MG63 (cell line): ENCODE results near the gene CLCA2. TPM values are rescaled to one million over a fixed set of nuclear protein-coding genes. Genes with fewer than 3 reads are reported as not detected.
A peak's percentile ranks its signal among the peaks of the same experiment; 100 is the strongest.
"Not testable (repeated sequence)": the region's sequence is repeated elsewhere in the genome, so short reads cannot be mapped to it uniquely, and the experiment has no call there.

ENCODE experiments used
- DNase-seq: peaks from one replicate; pipeline ENCODE4 v3.0.0-alpha.2; 2020
- H3K27me3 ChIP-seq: fragments of 250-450 bp; sonication (Bioruptor Pico); 2 replicates; pipeline ENCODE4 v1.5.1; 2020; ENCODE audit warnings: mild to moderate bottlenecking, moderate library complexity
- H3K36me3 ChIP-seq: fragments of 250-450 bp; sonication (Bioruptor Pico); 2 replicates; pipeline ENCODE4 v1.5.1; 2020; ENCODE audit warnings: mild to moderate bottlenecking, moderate library complexity
- H3K4me3 ChIP-seq: fragments of 250-450 bp; sonication (Bioruptor Pico); 2 replicates; pipeline ENCODE4 v1.5.1; 2020; ENCODE audit warnings: mild to moderate bottlenecking, moderate library complexity
- H3K9me3 ChIP-seq: fragments of 250-450 bp; sonication (Bioruptor Pico); 2 replicates; pipeline ENCODE4 v1.5.1; 2020; ENCODE audit warnings: mild to moderate bottlenecking, moderate library complexity
- total RNA-seq: library from RNA; depleted of rRNA; stranded (reverse); fragments of >200 nt; shearing (Covaris generic); gene quantifications from 2 replicates; pipeline ENCODE4 v1.2.3, GENCODE V29; 2014; ENCODE audit warnings: low replicate concordance; rRNA removed

Gene CLCA2
- total RNA-seq, 1 experiment from 2014 or later, result 0.20 TPM

- H3K36me3 ChIP-seq, result no peaks in the 10 kb centered on the region
- H3K9me3 ChIP-seq, result no peaks in the 10 kb centered on the region
- DNase-seq, result no peak
- H3K4me3 ChIP-seq, result no peak overlapping the region
- H3K27me3 ChIP-seq, result no peaks in the 10 kb centered on the region
Measured at GRCh38 chr1:86489242-86489878, 65.4 kb downstream of the CLCA2 start.

GRCh38 chr1:86491171-86491950, 67.4 kb downstream of the CLCA2 start:
- DNase-seq, result no peak
- Histone ChIP-seq H3K27me3 (no peaks in the 10 kb centered on the region), H3K4me3 (no peak overlapping the region), H3K36me3 (no peaks in the 10 kb centered on the region), H3K9me3 (no peaks in the 10 kb centered on the region)

GRCh38 chr1:86498281-86498680, 74.3 kb downstream of the CLCA2 start:
- H3K36me3 ChIP-seq, result no peaks in the 10 kb centered on the region
- no peak overlapping the region for H3K4me3 ChIP-seq
- no peaks in the 10 kb centered on the region for H3K9me3 ChIP-seq
- DNase-seq, result no peak
- no peaks in the 10 kb centered on the region for H3K27me3 ChIP-seq

- Histone ChIP-seq H3K27me3 (no peaks in the 10 kb centered on the region), H3K4me3 (no peak overlapping the region), H3K36me3 (no peaks in the 10 kb centered on the region), H3K9me3 (no peaks in the 10 kb centered on the region)
- DNase-seq, result no peak
Measured at GRCh38 chr1:86499987-86500593, 76.1 kb downstream of the CLCA2 start.

- Histone ChIP-seq H3K36me3 (no peaks in the 10 kb centered on the region), H3K27me3 (no peaks in the 10 kb centered on the region), H3K4me3 (no peak overlapping the region), H3K9me3 (no peaks in the 10 kb centered on the region)
- no peak for DNase-seq
Measured at GRCh38 chr1:86500714-86501113, 76.7 kb downstream of the CLCA2 start.

- H3K4me3 ChIP-seq, DNase-seq: not testable (repeated sequence)
Measured at GRCh38 chr1:86502125-86502646, 78.2 kb downstream of the CLCA2 start.

GRCh38 chr1:86502721-86503405, 78.9 kb downstream of the CLCA2 start:
- Histone ChIP-seq H3K27me3 (no peaks in the 10 kb centered on the region), H3K9me3 (no peaks in the 10 kb centered on the region), H3K4me3 (no peak overlapping the region), H3K36me3 (no peaks in the 10 kb centered on the region)
- no peak for DNase-seq

More at GRCh38 chr1:86502125-86502646, 78.2 kb downstream of the CLCA2 start:
- H3K36me3 ChIP-seq, H3K9me3 ChIP-seq, H3K27me3 ChIP-seq: not testable (repeated sequence)

- H3K36me3 ChIP-seq, result no peaks in the 10 kb centered on the region
- no peak overlapping the region for H3K4me3 ChIP-seq
- H3K9me3 ChIP-seq, result no peaks in the 10 kb centered on the region
- H3K27me3 ChIP-seq, result no peaks in the 10 kb centered on the region
- DNase-seq, result peak; percentile 9
Measured at GRCh38 chr1:86503406-86504136, 79.6 kb downstream of the CLCA2 start.

GRCh38 chr1:86504137-86504479, 80.1 kb downstream of the CLCA2 start:
- H3K4me3 ChIP-seq, result no peak overlapping the region
- no peaks in the 10 kb centered on the region for H3K36me3 ChIP-seq
- H3K9me3 ChIP-seq, result no peaks in the 10 kb centered on the region
- H3K27me3 ChIP-seq, result no peaks in the 10 kb centered on the region
- DNase-seq, result no peak

GRCh38 chr1:86504895-86505563, 81.1 kb downstream of the CLCA2 start:
- DNase-seq, result no peak

GRCh38 chr1:86505564-86505902, 81.6 kb downstream of the CLCA2 start:
- Histone ChIP-seq H3K4me3 (no peak overlapping the region), H3K9me3 (no peaks in the 10 kb centered on the region), H3K36me3 (no peaks in the 10 kb centered on the region), H3K27me3 (no peaks in the 10 kb centered on the region)
- DNase-seq, result no peak

More at GRCh38 chr1:86504895-86505563, 81.1 kb downstream of the CLCA2 start:
- H3K36me3 ChIP-seq, result no peaks in the 10 kb centered on the region
- H3K4me3 ChIP-seq, result no peak overlapping the region
- no peaks in the 10 kb centered on the region for H3K9me3 ChIP-seq
- no peaks in the 10 kb centered on the region for H3K27me3 ChIP-seq

Other genes starting within 250 kb of the CLCA2 start
- 6.7 and 38.3 TPM in 2 replicates for gene ODF2L, start 27.8 kb upstream of the CLCA2 start, total RNA-seq
- gene CLCA1, start 44.8 kb downstream of the CLCA2 start, total RNA-seq, result not detected in 2 replicates
- gene CLCA4, start 122.9 kb downstream of the CLCA2 start, total RNA-seq, result not detected in 2 replicates